HG02870 (cell line): ENCODE measurements around the gene OR52B6.
A peak's percentile ranks its signal among the peaks of the same experiment; 100 is the strongest.
"Not testable (repeated sequence)": the region's sequence is repeated elsewhere in the genome, so short reads cannot be mapped to it uniquely, and the experiment has no call there.

Experiments used
- ATAC-seq: cut with Tn5 transposase; IDR thresholded peaks from one replicate; pipeline ENCODE4 v1.9.1; 2021; ENCODE audit warnings: mild to moderate bottlenecking, moderate library complexity; ENCODE audit not compliant: unreplicated experiment

OR52B6 gene

DNA sequence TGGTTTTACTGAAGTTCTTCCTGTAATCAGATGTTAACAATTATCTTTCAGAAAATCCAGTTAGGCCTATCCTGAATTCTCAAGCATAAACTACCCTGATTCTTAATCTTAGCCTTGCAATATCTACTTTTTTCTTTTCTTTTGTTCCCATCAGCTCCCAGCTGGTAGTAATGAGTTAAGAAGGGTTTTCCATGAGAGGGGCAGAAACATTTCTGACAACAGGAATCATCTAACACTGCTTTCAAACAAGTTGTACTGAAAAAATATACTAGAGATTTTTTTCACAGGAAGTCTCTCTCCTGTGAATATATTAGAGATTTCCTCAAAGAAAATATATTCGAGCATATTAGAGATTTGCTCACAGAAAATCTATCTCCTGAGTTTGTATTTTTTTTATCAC is 12.5 kb downstream of the OR52B6 start:
- no peak for ATAC-seq

DNA sequence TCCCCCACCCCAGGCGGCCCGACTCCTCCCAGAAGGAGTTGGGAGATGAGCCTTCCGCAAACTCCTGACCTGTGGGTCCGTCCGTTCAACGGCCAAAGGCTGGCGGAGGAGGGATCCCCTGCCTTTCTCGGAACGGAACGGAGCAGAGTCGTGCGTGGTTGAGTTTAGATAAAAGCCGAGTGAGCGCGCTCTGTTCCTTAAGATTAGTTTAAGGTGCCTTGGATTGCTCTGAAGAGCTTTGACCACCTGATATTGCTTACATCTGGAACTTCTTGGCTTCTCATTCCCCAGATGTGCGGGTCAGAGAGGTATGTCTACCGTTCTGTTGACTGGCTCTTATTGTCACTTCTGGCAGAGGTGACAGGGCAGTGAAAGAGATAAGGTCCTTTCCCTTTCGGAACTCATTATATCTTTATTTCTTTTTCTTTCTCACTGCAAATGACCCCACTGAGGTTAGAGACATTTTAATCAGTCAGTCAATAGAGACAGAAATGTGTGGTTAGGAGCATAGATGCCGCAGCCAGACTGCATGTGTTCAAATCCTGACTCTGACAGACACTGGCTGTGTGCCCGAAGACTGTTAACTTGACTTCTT is 16.0 kb downstream of the OR52B6 start, which contains the start of gene TRIM6:
TRIM6 (plus strand) TSS at position 31 of the 595 bp plus-strand sequence; CDS start at position 292, 261 bp downstream.
- peak; percentile 35 for ATAC-seq

DNA sequence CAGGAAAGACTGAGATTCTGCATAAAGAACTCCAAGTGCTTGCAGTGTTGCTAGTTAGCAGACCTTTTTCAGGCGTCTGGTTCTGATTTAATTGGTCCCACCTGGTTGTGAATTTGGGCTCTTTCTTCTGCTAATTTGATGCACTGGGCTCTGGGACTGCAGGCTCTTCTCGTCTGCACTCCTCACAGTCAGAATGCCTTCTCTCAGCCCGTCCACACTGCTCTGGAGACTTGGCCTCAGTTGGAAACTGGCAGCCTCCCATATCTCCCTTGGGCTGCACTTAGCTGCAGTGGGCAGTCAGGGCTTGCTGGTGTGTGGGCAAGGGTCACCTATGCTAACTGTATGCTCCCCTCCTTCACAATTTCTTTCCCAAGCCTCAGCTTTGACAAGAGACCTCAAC is 17.3 kb downstream of the OR52B6 start:
- no peak for ATAC-seq

DNA sequence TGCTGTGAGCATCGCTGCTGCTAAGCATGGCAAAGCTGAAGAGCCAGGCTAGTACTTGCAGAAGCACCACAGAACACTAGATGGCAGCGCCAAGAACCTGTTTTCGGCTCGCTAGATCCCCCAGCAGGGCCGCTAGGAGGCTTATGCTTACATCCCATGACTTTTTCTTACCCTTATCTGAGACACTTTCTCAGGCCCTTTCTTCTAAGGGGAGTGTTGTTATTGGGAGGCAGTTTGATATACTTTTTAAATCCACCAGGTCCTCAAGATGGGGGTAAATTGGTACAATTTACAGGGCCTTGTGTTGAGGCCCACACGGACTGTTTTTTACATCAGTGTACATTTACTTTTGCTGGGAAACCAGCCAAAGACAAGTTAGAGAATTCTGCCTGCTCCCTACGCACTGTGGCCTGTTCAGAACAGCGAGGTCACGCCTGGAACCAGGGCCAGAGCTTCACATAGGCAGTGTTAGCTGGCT is 19.7 kb downstream of the OR52B6 start:
- peak; percentile 95 for ATAC-seq

DNA sequence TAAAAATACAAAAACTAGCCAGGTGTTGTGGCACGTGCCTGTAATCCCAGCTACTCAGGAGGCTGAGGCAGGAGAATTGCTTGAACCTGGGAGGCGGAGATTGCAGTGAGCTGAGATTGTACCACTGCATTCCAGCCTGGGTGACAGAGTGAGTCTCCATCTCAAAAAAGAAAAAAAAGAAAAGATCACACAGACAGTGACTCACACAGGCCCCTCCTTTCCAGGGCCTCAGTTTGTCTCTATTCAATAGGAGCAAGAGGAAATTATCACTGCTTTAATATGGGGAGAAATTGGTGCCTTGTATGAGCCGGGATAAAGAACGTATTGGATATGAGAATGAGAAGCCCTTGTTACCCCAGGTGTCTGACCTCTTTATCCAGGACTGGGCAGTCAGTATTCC is 22.1 kb downstream of the OR52B6 start:
- ATAC-seq = not testable (repeated sequence)

DNA sequence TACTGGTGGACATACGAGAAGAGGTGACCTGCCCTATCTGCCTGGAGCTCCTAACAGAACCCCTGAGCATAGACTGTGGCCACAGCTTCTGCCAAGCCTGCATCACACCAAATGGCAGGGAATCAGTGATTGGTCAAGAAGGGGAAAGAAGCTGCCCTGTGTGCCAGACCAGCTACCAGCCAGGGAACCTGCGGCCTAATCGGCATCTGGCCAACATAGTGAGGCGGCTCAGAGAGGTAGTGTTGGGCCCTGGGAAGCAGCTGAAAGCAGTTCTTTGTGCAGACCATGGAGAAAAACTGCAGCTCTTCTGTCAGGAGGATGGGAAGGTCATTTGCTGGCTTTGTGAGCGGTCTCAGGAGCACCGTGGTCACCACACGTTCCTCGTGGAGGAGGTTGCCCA is 22.6 kb downstream of the OR52B6 start:
- no peak for ATAC-seq

DNA sequence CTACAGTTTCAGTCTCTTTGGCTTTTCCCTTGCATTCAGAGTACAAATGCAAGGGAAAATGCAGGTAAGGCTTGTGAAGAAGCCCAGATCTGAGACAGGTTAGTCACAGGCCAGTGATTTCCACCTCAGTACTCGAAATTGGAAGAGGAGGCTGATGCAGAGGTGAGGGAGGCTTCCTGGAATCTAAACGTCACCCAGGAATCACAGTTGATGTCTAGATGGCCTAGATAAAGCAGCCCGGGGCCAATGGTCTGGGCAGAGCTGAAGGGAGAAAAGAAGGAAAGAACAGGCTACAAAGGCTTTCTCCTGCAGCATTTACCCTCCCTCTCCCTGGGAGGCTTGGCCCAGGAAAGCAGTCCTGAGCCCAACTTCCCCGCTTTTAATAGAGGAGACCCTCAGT is 24.2 kb downstream of the OR52B6 start:
- no peak for ATAC-seq

DNA sequence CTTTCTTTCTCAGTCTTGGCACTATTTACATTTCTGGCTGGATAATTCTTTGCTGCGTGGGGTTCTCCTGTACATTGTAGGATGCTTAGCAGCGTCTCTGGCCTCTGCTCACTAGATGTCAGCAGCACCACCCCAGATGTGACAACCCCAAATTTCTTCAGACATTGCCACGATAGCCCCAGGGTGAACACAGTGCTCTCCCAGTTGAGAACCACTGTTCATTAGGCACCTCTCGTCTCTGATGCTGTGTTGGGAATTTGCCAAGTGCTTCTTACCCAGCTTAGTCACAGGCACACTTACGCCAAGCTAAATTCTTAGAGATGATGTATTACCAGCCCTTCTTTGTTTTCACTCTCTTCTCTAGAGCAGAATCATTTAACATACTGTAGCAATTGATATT is 25.2 kb downstream of the OR52B6 start:
- no peak for ATAC-seq

DNA sequence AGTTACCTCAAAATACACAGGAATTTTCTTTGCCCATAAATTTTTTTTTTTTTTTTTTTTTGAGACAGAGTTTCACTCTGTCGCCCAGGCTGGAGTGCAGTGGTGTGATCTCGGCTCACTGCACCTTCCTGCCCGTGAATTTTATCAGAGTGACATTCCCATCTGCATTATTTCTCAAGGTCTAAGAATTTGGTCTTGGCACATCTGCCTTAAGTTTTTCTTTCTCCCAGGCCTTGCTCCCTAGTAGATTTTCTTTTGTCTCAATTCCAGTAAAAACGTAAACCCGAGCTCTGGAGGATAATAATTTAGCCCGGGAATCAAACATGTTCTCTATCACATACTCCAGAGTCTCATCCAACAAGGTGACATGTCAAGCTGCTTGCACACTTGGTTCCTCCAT is 28.1 kb downstream of the OR52B6 start:
- ATAC-seq = no peak

DNA sequence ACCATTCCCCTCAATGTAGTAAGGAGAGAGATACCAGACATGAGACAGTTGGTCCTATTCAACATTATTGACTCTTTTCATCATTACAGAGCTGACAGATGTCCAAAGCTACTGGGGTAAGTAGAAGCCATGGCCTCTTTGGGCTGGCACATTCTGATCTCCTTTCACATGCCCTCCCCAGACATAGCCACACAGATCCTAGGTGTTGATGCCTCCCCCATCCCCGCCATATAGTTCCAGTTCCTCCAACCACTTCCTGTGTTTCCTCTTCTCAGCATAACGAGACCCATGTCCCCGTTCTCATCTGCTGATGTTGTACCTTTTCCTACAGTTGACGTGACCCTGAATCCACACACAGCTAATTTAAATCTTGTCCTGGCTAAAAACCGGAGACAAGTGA is 29.8 kb downstream of the OR52B6 start:
- no peak for ATAC-seq

DNA sequence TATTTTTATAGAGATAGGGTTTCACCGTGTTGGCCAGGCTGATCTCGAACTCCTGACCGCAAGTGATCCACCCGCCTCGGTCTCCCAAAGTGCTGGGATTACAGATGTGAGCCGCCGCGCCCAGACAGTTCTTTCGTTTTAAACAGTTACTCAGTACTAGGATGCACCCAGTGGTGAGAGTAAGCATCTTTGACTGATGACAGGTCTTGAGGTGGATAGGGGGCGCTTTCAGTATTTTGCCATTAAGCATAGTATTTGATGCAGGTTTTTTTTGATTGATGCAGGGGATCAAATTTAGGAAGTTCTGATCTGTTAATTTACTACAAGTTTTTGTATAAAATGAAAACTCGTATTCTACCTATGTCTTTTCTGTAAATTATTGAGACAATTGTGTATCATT is 30.9 kb downstream of the OR52B6 start:
- ATAC-seq = no peak

DNA sequence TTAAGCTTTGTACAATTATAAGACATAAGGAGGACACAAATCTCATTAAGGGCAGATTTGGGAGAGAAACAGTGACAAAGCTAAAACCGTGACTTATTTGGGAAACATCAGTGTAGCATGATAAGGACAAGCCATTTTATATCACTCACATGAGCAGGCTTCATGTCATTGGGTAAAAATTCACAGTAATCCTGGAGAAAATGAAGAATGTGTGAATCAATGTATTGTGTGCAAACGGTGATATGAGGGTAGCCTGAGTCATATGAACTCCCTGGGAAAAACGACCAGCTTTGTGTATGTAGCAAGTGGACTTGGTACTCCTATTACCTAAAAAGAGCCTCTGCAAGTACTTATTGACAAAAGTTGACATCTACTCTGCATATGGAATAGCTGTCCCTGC is 38.1 kb downstream of the OR52B6 start:
- ATAC-seq = no peak

DNA sequence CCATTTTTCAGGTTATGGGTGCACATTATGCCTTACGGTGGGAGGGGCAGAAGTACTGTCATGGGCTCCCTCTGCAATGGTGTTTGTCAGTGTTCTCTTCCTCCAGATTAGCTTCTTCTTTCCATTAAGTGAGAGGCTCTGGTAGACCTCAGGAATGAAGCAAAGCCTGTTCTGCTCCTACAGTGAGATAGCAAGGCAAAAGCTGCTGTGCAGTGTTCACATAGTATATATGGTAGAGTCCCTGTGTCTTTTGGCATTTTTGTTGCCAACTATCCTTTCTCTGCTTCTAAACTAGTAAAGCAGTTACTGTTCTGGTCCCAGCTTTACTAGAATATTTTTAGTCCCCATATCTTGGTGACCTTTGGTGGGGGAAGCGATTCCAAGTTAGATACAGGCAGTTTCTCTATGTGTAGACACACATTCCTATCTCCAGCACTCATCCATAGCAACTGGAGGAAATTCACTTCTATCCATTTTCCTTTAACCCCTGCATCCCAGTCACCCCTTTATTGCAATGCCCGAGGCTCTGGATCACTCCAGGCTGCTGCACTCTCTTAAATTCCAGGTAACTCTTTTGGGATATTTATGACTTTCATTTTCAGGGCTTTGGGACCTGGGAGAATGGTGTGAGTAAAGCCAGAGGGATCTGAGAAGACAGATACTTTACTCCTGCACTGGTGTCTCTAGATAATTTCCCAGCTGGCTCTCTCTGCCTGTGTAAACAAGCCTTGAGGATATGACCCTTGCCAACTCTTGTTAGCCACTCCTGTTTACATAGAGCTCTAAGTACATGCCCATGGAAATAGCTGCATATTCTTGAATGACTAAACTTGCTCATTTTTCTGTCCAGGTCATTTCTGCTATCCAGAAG is 40.2 kb downstream of the OR52B6 start:
- no peak for ATAC-seq

DNA sequence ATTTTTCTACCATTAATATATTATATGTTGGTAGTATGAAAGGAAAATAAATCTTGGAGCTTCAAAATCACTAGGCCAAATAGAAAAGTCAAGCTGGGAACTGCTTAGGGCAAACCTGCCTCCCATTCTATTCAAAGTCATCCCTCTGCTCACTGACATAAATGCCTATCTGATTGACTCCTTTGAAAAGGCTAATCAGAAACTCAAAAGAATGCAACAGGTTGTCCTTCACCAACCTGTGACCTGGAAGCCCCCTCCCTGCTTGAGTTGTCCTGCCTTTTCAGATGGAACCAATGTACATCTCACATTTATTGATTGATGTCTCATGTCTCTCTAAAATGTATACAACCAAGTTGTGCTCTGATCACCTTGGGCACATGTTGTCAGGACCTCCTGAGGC is 40.9 kb downstream of the OR52B6 start:
- no peak for ATAC-seq

DNA sequence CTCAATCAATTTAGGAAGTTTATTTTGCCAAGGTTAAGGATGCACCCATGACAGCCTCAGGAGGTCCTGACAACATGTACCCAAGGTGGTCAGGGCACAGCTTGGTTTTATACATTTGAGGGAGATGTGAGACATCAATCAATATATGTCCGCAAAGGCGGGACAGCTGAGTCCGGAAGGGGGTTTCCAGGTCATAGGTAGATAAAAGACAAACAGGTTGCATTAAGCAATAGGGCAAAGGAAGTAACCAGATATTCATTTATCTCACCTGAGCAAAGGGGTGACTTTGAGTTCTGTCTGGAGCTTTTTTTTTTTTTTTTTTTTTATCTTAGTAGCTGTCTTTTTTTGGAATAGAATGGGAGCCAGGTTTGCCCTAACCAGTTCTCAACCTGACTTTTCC is 42.1 kb downstream of the OR52B6 start:
- no peak for ATAC-seq

DNA sequence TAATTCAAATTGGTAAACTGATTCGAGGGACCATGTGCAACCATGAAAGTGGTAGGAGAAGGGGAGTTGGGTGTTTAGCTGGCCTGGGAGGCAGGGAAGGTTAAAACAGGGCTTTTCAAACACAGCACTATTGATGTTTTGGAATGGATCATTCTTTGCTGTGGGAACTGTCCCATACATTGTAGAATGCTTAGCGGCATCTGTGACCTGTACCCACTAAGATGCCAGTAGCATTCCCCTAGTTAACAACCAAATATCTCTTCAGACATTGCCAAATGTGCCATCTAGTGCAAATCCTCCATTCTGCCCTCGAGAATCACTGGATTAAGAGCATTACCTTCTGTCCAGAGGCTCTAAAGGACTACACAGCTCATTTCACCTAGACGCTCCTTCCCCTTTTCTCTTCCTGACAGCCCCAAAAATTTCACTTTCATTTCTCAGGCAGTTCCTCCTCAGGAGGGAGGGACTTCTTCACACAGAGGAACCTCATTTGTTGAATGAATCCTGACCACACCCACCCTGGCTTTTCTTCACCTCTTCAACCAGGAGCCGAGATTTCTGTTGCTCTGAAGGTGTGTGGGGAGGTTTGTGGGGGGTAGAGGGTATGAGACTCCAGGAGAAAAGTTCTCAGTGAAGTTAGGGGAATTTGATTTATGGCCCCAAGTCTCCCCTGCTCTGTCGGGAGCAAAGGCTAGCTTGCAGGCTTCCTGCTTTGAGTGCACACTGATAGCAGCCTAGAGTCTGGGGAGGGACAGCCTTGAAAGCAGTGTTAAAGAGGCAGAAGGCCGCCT is 44.0 kb downstream of the OR52B6 start, which contains the start of gene TRIM34:
TRIM34 (plus strand) TSS at position 513 of the 791 bp plus-strand sequence. CDS start 7,331 bp downstream, outside the sequence.
- peak; percentile 96 for ATAC-seq

DNA sequence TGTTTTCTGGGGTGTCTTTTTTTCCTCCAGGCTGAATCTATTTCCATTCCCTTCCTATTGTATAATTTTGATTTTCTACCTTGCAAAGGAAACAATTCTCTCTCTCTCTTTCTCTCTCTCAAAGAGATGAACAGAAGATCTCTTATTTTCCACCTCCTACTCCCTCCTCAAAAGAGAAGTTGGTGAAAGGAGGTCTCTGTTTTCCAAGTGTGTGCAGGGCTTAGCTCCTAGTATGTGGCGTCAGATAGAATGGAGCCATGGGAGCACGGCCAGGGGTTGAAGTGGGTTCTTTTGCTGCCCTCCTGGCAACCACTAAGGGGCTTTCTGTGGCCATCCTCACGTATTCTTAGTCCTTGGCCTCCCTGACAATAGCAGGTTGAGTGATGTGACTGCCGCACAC is 44.6 kb downstream of the OR52B6 start:
- no peak for ATAC-seq

DNA sequence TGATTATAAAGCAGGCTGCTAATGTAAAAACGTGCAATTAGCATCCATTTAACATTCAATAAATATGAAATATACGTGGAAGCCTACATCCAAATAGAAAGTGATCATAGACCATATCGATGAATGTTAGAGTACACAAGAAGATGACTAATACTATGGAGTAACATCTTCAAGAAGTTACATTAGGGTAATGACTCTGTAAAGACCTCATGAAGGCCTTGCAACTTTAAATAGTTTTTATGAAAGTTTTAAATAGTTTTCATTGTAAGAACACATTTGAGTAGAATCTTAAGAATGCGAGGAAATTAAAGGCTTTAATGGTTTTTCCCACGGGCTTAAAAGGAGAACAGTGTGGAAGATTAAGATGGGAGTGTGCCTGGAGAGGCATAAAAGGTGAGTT is 45.5 kb downstream of the OR52B6 start:
- no peak for ATAC-seq

DNA sequence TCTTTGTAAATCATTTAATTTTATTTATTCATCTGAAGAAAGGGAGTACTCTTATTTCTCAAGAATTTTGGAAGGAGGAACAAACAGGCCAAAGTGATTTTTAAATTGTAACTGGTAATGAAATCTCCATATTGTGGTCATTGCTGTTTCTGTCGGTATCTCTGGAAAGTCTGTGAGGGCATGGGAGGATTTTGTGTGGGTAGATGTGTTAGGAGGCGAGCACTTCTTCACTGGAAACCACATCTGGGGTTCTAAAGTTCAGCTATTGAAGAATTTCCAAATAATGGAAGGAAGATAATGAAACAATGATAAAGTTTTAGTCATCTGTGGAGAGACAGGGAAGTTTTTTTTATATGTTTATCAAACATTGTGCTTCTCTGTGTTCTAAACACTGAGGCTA is 50.7 kb downstream of the OR52B6 start:
- ATAC-seq = peak; percentile 13
